Calu3 (cell line): ENCODE measurements around the gene RHBDD1. TPM values are rescaled to one million over a fixed set of nuclear protein-coding genes. Genes with fewer than 3 reads are reported as not detected.

Experiments used
- BruUV-seq: library from RNA; stranded (reverse); fragments of 400-500 nt; replicated peaks from 2 replicates; lab custom pipeline; 2021; lab: Mats Ljungman, UMichigan
- CTCF ChIA-PET: fragments of 300-600 bp; sonication (Branson Sonifier 250); formaldehyde crosslinking; loops from one replicate; lab custom pipeline; 2022; ENCODE audit warnings: antibody characterized with exemption; lab: Charles Lee
- DNase-seq: peaks from one replicate; pipeline ENCODE4 v3.0.0; 2022
- H3K27ac Mint-ChIP-seq: one replicate; pipeline ENCODE4 v1.8.0; 2022; ENCODE audit warnings: mixed read lengths; ENCODE audit not compliant: unreplicated experiment
- H3K27me3 Mint-ChIP-seq: one replicate; pipeline ENCODE4 v1.8.0; 2022; ENCODE audit warnings: mixed read lengths; ENCODE audit not compliant: unreplicated experiment
- H3K36me3 Mint-ChIP-seq: one replicate; pipeline ENCODE4 v1.8.0; 2022; ENCODE audit warnings: mild to moderate bottlenecking, moderate library complexity, mixed read lengths; ENCODE audit not compliant: insufficient read depth, unreplicated experiment
- H3K4me1 Mint-ChIP-seq: one replicate; pipeline ENCODE4 v1.8.0; 2022; ENCODE audit warnings: mild to moderate bottlenecking, low read depth, mixed read lengths; ENCODE audit not compliant: unreplicated experiment
- H3K4me3 Mint-ChIP-seq: one replicate; pipeline ENCODE4 v1.8.0; 2022; ENCODE audit warnings: mild to moderate bottlenecking, low read depth, moderate library complexity, mixed read lengths; ENCODE audit not compliant: unreplicated experiment
- H3K9me3 Mint-ChIP-seq: one replicate; pipeline ENCODE4 v1.8.0; 2022; ENCODE audit warnings: low read depth, mixed read lengths; ENCODE audit not compliant: unreplicated experiment
- intact Hi-C: fragments of 100-400 bp; cut with micrococcal nuclease; formaldehyde crosslinking; loops from one replicate; pipeline ENCODE4 v1.10.0; 2022; ENCODE audit not compliant: unreplicated experiment
- total RNA-seq: library from RNA; stranded (reverse); gene quantifications from 2 replicates; pipeline ENCODE4 v1.2.3, GENCODE V29; 2022
- TF ChIP-seq, protein P1 (sequence below): fragments of 200-600 bp; IDR thresholded peaks from one replicate; pipeline ENCODE4 v1.8.0; 2022; ENCODE audit warnings: antibody characterized with exemption; ENCODE audit not compliant: unreplicated experiment

The RHBDD1 gene
- total RNA-seq, 1 experiment from 2014 or later = 28.7 TPM

GRCh38 chr2:226971084-226971483 lies 135.2 kb downstream of the RHBDD1 start:
- BruUV-seq = no TSS peak
- H3K9me3 Mint-ChIP-seq = no peaks in the 10 kb centered on the region
- H3K4me3 Mint-ChIP-seq = no peak overlapping the region
- no peak for DNase-seq
- no peak overlapping the region for H3K27ac Mint-ChIP-seq
- TF ChIP-seq, protein P1, sequence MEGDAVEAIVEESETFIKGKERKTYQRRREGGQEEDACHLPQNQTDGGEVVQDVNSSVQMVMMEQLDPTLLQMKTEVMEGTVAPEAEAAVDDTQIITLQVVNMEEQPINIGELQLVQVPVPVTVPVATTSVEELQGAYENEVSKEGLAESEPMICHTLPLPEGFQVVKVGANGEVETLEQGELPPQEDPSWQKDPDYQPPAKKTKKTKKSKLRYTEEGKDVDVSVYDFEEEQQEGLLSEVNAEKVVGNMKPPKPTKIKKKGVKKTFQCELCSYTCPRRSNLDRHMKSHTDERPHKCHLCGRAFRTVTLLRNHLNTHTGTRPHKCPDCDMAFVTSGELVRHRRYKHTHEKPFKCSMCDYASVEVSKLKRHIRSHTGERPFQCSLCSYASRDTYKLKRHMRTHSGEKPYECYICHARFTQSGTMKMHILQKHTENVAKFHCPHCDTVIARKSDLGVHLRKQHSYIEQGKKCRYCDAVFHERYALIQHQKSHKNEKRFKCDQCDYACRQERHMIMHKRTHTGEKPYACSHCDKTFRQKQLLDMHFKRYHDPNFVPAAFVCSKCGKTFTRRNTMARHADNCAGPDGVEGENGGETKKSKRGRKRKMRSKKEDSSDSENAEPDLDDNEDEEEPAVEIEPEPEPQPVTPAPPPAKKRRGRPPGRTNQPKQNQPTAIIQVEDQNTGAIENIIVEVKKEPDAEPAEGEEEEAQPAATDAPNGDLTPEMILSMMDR = no peak
- no peaks in the 10 kb centered on the region for H3K36me3 Mint-ChIP-seq
- H3K27me3 Mint-ChIP-seq = no peaks in the 10 kb centered on the region
- CTCF ChIA-PET = no interaction called here
- intact Hi-C loops = no loop called here
- H3K4me1 Mint-ChIP-seq = no peaks in the 10 kb centered on the region

DNA sequence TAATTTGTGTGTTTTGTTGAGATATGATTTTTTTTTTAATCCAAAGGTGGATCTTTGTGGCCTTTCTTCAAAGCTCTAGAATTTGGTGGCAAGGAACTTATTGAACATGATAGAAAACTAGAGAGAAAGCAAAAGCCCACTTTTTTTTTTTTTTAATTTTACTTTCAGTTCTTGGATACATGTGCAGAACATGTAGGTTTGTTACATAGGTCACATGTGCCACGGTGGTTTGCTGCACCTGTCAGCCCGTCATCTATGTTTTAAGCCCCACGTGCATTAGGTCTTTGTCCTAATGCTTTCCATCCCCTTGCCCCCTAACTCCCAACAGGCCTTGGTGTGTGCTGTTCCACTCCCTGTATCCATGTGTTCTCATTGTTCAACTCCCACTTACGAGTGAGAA lies 135.9 kb downstream of the RHBDD1 start:
- no TSS peak for BruUV-seq
- H3K36me3 Mint-ChIP-seq = no peaks in the 10 kb centered on the region
- TF ChIP-seq, protein P1 = no peak
- intact Hi-C loops = no loop called here
- DNase-seq = no peak
- no peaks in the 10 kb centered on the region for H3K4me1 Mint-ChIP-seq
- CTCF ChIA-PET = no interaction called here
- H3K27me3 Mint-ChIP-seq = no peaks in the 10 kb centered on the region
- no peaks in the 10 kb centered on the region for H3K9me3 Mint-ChIP-seq
- H3K27ac Mint-ChIP-seq = no peak overlapping the region
- H3K4me3 Mint-ChIP-seq = no peak overlapping the region

DNA sequence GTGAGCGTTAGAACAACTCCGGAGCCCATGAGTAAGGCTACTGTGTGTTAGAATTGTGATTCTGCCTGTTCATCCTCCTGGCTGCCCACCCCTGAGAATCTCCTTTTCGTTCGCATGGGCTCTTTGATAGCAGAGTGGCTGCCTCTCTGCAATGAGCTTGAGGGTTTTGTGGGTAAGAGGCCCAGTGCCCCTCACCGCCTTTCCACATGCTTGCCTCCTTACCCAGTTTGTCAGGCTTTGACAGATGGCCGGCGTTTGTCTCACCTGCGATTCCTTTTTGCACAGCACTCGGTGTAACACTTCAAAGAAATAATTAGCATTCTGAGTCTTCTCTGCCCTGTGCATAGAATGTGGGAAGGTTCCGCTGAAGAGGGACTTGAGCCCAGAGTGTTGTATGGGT lies 138.0 kb downstream of the RHBDD1 start:
- DNase-seq = no peak
- Mint-ChIP-seq H3K9me3 (no peaks in the 10 kb centered on the region), H3K4me1 (no peaks in the 10 kb centered on the region), H3K27me3 (no peaks in the 10 kb centered on the region), H3K4me3 (no peak overlapping the region), H3K36me3 (no peaks in the 10 kb centered on the region), H3K27ac (no peak overlapping the region)
- no TSS peak for BruUV-seq
- TF ChIP-seq, protein P1 = no peak
- CTCF ChIA-PET = no interaction called here
- intact Hi-C loops = no loop called here

- no peak for DNase-seq
- H3K4me3 Mint-ChIP-seq = no peak overlapping the region
- CTCF ChIA-PET = no interaction called here
Observed at GRCh38 chr2:226977775-226978190, 141.9 kb downstream of the RHBDD1 start.

More at GRCh38 chr2:226977775-226978190, 141.9 kb downstream of the RHBDD1 start:
- Mint-ChIP-seq H3K36me3 (no peaks in the 10 kb centered on the region), H3K27me3 (no peaks in the 10 kb centered on the region), H3K9me3 (no peaks in the 10 kb centered on the region), H3K4me1 (no peaks in the 10 kb centered on the region), H3K27ac (no peak overlapping the region)
- TF ChIP-seq, protein P1 = no peak
- intact Hi-C loops = no loop called here
- BruUV-seq = no TSS peak
